Panc1 (cell line): ENCODE results near the gene TMEM43.

ENCODE experiments used
- CTCF ChIP-seq: fragments of 450-650 bp; IDR thresholded peaks from 2 replicates; pipeline ENCODE4 v1.5.1; 2017; ENCODE audit warnings: mild to moderate bottlenecking
- POLR2AphosphoS5 ChIP-seq: IDR thresholded peaks from 2 replicates; pipeline ENCODE4 v1.6.1; 2012; ENCODE audit warnings: mild to moderate bottlenecking, low read depth, low read length, moderate library complexity
- REST ChIP-seq, 2 experiments: IDR thresholded peaks; 2 replicates each; pipeline ENCODE4 v1.6.1; 2011 to 2012; ENCODE audit warnings: low read depth in 2 of 2, control low read depth in 1 of 2, low read length in 1 of 2, mild to moderate bottlenecking in 1 of 2, moderate library complexity in 1 of 2; ENCODE audit not compliant: insufficient read depth in 1 of 2
- TCF7L2 ChIP-seq: IDR thresholded peaks from 2 replicates; pipeline ENCODE4 v1.6.1; 2011; ENCODE audit warnings: mild to moderate bottlenecking, low read depth, low read length, inconsistent platforms

GRCh38 chr3:14131134-14131533, 6.3 kb downstream of the TMEM43 start:
- no peak for TF ChIP-seq CTCF
- no peak for TF ChIP-seq POLR2AphosphoS5
- TF ChIP-seq REST (IDR thresholded peaks at IDR 0.05; ENCODE audit: insufficient read depth in 1 of 2, low read depth in 2 of 2, low read length in 1 of 2), result no peak
- no peak for TF ChIP-seq TCF7L2
